ENCODE measurements around the gene IL1RAP. TPM values are rescaled to one million over a fixed set of nuclear protein-coding genes. Genes with fewer than 3 reads are reported as not detected.
"Not testable (repeated sequence)": the region's sequence is repeated elsewhere in the genome, so short reads cannot be mapped to it uniquely, and the experiment has no call there.

The IL1RAP gene, protein sequence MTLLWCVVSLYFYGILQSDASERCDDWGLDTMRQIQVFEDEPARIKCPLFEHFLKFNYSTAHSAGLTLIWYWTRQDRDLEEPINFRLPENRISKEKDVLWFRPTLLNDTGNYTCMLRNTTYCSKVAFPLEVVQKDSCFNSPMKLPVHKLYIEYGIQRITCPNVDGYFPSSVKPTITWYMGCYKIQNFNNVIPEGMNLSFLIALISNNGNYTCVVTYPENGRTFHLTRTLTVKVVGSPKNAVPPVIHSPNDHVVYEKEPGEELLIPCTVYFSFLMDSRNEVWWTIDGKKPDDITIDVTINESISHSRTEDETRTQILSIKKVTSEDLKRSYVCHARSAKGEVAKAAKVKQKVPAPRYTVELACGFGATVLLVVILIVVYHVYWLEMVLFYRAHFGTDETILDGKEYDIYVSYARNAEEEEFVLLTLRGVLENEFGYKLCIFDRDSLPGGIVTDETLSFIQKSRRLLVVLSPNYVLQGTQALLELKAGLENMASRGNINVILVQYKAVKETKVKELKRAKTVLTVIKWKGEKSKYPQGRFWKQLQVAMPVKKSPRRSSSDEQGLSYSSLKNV
- total RNA-seq: 10 to 100 TPM; 17.2 to 29.2 TPM

- peak; percentile 96 for ATAC-seq (replicated peaks)
- Mint-ChIP-seq H3K9me3 (peaks cover 3% of the 10 kb centered on the region), H3K4me3 (peak within 1 kb of the TSS; percentile 96), H3K27ac (peak within 1 kb of the TSS; percentile 59), H3K27me3 (no peaks in the 10 kb centered on the region), H3K36me3 (ENCODE audit: low read depth) (peaks cover 16% of the 10 kb centered on the region), H3K4me1 (peaks cover 28% of the 10 kb centered on the region)
These were observed at the start of gene IL1RAP for GRCh38 chr3:190513409-190514370. Gene IL1RAP (plus strand): TSS chr3:190514085. CDS start chr3:190564290, 50,205 bp downstream.

DNA sequence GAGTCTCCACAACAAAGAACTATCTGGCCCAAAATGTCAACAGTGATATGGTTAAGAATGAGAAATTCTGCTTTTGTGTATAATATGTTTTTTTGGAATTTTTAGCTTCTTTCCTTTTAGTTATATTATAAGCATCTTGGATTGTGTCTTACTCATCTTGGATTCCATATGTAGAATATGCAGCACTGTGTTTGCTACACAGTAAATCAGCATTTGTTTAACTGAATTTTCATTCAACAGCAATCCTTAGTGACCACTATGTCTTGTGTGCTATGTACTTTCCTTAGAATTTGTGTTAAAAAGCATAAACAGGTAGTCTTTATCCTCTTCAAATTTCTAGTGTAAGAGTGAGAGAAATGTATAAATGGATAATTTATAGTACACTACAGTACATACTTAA, 46.0 kb upstream of the IL1RAP start:
- H3K27me3 Mint-ChIP-seq: peaks cover 34% of the 10 kb centered on the region
- H3K36me3 Mint-ChIP-seq (ENCODE audit: low read depth): no peaks in the 10 kb centered on the region
- peaks cover 7% of the 10 kb centered on the region for H3K9me3 Mint-ChIP-seq
- H3K4me3 Mint-ChIP-seq: no peak overlapping the region
- no peak overlapping the region for H3K27ac Mint-ChIP-seq
- no peak for ATAC-seq (replicated peaks)
- H3K4me1 Mint-ChIP-seq: no peaks in the 10 kb centered on the region

DNA sequence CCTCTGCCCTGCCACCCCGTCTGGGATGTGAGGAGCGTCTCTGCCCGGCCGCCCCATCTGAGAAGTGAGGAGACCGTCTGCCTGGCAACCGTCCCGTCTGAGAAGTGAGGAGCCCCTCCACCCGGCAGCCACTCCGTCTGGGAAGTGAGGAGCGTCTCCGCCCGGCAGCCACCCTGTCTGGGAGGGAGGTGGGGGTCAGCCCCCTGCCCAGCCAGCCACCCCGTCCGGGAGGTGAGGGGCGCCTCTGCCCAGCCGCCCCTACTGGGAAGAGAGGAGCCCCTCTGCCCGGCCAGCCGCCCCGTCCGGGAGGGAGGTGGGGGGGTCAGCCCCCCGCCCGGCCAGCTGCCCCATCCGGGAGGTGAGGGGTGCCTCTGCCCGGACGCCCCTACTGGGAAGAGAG, 40.6 kb upstream of the IL1RAP start:
- peaks cover 16% of the 10 kb centered on the region for H3K27me3 Mint-ChIP-seq
- not testable (repeated sequence) for H3K4me1 Mint-ChIP-seq; H3K36me3 Mint-ChIP-seq (ENCODE audit: low read depth); H3K4me3 Mint-ChIP-seq; H3K9me3 Mint-ChIP-seq; ATAC-seq (replicated peaks); H3K27ac Mint-ChIP-seq

GRCh38 chr3:190481779-190482178, 32.1 kb upstream of the IL1RAP start:
- no peak for ATAC-seq (replicated peaks)
- Mint-ChIP-seq H3K9me3 (no peaks in the 10 kb centered on the region), H3K27me3 (peaks cover 8% of the 10 kb centered on the region), H3K4me3 (no peak overlapping the region), H3K27ac (no peak overlapping the region), H3K36me3 (ENCODE audit: low read depth) (no peaks in the 10 kb centered on the region), H3K4me1 (no peaks in the 10 kb centered on the region)

DNA sequence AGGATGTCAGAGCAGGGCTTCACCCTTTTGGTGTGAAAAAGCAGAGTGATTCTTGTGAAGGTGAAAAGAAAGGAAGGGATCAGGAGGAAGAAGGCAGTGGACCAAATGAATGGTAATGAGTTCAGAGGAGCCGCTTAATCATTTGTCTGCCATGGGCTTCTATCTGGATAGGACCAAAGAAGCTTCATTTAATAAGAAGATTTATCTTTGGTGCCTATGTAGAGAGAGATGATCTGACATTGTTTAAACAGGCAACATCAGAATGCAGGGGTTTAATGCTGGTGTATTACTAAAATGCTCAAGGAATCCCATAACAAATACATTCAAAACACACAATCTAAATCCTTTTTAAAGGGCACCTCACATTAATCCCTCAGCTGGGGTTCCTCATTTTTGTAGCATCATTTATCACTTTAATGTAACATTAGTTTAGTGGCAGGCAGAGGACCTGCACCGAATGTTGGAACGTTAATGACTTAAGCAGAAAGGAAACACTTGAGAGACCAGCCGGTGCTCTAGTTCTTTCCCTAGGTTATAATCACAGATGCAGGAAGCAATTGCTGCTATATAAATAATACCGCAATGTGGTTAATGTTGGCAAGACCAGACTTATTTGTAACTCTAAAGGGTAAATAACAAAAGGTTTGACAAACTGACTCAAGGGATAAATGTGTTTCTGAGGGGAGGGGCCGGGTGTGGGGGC, 27.9 kb upstream of the IL1RAP start:
- Mint-ChIP-seq H3K27me3 (peaks cover 40% of the 10 kb centered on the region), H3K27ac (no peak overlapping the region), H3K9me3 (no peaks in the 10 kb centered on the region), H3K36me3 (ENCODE audit: low read depth) (no peaks in the 10 kb centered on the region), H3K4me3 (no peak overlapping the region), H3K4me1 (peaks cover under 1% of the 10 kb centered on the region)
- ATAC-seq (replicated peaks): no peak

DNA sequence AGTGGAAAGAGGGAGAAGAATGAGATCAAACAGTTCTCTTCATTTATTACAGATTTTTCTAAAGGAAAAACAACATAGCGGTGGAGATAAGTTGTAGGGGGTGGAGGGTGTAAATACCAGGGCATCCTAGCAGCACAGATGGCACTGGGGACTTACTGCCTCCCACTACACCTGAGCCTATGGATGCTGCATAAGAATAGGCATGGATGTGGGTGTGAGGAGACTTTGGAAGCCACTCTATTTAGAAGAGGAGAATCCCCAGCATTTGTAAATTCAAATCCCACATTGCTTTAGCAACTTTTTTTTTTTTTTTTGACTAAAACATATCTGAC, 27.4 kb upstream of the IL1RAP start:
- peaks cover 5% of the 10 kb centered on the region for H3K4me1 Mint-ChIP-seq
- H3K27ac Mint-ChIP-seq: no peak overlapping the region
- ATAC-seq (replicated peaks): no peak

GRCh38 chr3:190486908-190487607, 26.8 kb upstream of the IL1RAP start:
- Mint-ChIP-seq H3K4me1 (peaks cover 9% of the 10 kb centered on the region), H3K27me3 (peaks cover 43% of the 10 kb centered on the region)

More for the DNA sequence above, 27.4 kb upstream of the IL1RAP start:
- no peaks in the 10 kb centered on the region for H3K36me3 Mint-ChIP-seq (ENCODE audit: low read depth)
- no peaks in the 10 kb centered on the region for H3K9me3 Mint-ChIP-seq
- peaks cover 43% of the 10 kb centered on the region for H3K27me3 Mint-ChIP-seq
- no peak overlapping the region for H3K4me3 Mint-ChIP-seq

GRCh38 chr3:190491533-190492054, 22.3 kb upstream of the IL1RAP start:
- peaks cover 14% of the 10 kb centered on the region for H3K4me1 Mint-ChIP-seq
- no peaks in the 10 kb centered on the region for H3K36me3 Mint-ChIP-seq (ENCODE audit: low read depth)
- ATAC-seq (replicated peaks): peak; percentile 92
- H3K9me3 Mint-ChIP-seq: no peaks in the 10 kb centered on the region
- H3K27me3 Mint-ChIP-seq: peaks cover 66% of the 10 kb centered on the region
- H3K4me3 Mint-ChIP-seq: peak overlapping the region; percentile 6
- H3K27ac Mint-ChIP-seq: no peak overlapping the region

More at GRCh38 chr3:190486908-190487607, 26.8 kb upstream of the IL1RAP start:
- Mint-ChIP-seq H3K27ac (no peak overlapping the region), H3K36me3 (ENCODE audit: low read depth) (no peaks in the 10 kb centered on the region), H3K9me3 (no peaks in the 10 kb centered on the region), H3K4me3 (no peak overlapping the region)
- ATAC-seq (replicated peaks): no peak

DNA sequence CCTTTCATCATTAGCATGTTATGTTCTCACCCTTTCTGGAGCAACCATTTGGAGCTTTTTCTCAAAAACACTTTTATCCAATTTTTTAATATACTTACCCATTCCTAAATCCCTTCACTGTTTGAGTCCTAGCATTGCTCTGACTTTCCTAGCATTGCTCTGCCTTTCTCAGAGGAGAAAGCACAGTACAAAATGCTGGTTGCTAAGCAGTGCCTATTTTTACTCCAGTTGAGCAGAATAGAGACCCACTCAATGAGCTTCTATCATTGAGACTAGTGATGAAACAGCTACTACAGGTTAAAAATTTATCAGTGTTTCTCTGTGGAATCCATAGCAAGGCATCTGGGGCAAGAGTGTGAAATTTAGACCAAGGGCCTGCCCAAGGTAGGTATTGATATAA, 21.8 kb upstream of the IL1RAP start:
- Mint-ChIP-seq H3K27me3 (peaks cover 67% of the 10 kb centered on the region), H3K4me3 (peak overlapping the region; percentile 6)
- peak; percentile 1 for ATAC-seq (replicated peaks)

GRCh38 chr3:190492966-190493365, 20.9 kb upstream of the IL1RAP start:
- H3K4me1 Mint-ChIP-seq: peaks cover 14% of the 10 kb centered on the region

More for the DNA sequence above, 21.8 kb upstream of the IL1RAP start:
- H3K4me1 Mint-ChIP-seq: peaks cover 14% of the 10 kb centered on the region
- H3K9me3 Mint-ChIP-seq: no peaks in the 10 kb centered on the region
- no peak overlapping the region for H3K27ac Mint-ChIP-seq
- no peaks in the 10 kb centered on the region for H3K36me3 Mint-ChIP-seq (ENCODE audit: low read depth)

DNA sequence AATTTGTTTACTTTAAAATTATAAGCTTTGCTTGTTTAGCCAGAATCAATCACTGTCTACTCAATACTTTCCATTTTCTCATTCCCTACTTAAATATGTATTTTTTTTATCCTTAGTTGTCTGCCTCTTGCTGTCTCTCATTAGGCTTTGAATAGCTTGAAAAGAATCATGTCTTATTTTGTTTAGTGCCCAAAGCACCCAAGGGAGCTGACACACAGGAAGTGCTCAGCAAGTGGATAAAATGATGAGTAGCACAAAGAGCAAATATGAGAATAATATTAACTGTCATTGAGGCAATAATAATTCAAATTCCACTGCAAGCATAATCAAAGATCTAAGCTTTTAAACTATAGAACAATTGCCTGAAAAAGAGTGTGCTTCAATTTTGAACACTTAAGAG, 19.0 kb upstream of the IL1RAP start:
- Mint-ChIP-seq H3K4me1 (peaks cover 14% of the 10 kb centered on the region), H3K27me3 (peaks cover 58% of the 10 kb centered on the region), H3K36me3 (ENCODE audit: low read depth) (no peaks in the 10 kb centered on the region), H3K4me3 (no peak overlapping the region), H3K9me3 (no peaks in the 10 kb centered on the region), H3K27ac (no peak overlapping the region)
- no peak for ATAC-seq (replicated peaks)

More at GRCh38 chr3:190492966-190493365, 20.9 kb upstream of the IL1RAP start:
- no peak overlapping the region for H3K4me3 Mint-ChIP-seq
- H3K9me3 Mint-ChIP-seq: no peaks in the 10 kb centered on the region
- H3K36me3 Mint-ChIP-seq (ENCODE audit: low read depth): no peaks in the 10 kb centered on the region
- no peak for ATAC-seq (replicated peaks)
- peaks cover 66% of the 10 kb centered on the region for H3K27me3 Mint-ChIP-seq
- H3K27ac Mint-ChIP-seq: no peak overlapping the region

GRCh38 chr3:190495354-190495753, 18.5 kb upstream of the IL1RAP start:
- H3K4me1 Mint-ChIP-seq: peaks cover 14% of the 10 kb centered on the region
- no peak for ATAC-seq (replicated peaks)
- peaks cover 55% of the 10 kb centered on the region for H3K27me3 Mint-ChIP-seq
- H3K36me3 Mint-ChIP-seq (ENCODE audit: low read depth): no peaks in the 10 kb centered on the region
- no peak overlapping the region for H3K4me3 Mint-ChIP-seq
- H3K9me3 Mint-ChIP-seq: no peaks in the 10 kb centered on the region
- no peak overlapping the region for H3K27ac Mint-ChIP-seq

GRCh38 chr3:190495796-190496195, 18.1 kb upstream of the IL1RAP start:
- no peak for ATAC-seq (replicated peaks)
- Mint-ChIP-seq H3K4me1 (peaks cover 14% of the 10 kb centered on the region), H3K9me3 (no peaks in the 10 kb centered on the region), H3K27ac (no peak overlapping the region), H3K4me3 (no peak overlapping the region), H3K36me3 (ENCODE audit: low read depth) (no peaks in the 10 kb centered on the region), H3K27me3 (peaks cover 59% of the 10 kb centered on the region)

All from activated T-helper 17 cell treated with anti-CD3 and anti-CD28 coated beads, Interleukin-2, amount 50 U/mL, for 72 hours (primary cell).